CD14-positive monocyte (primary cell): ENCODE data around the gene LSP1. TPM values are rescaled to one million over a fixed set of nuclear protein-coding genes. Genes with fewer than 3 reads are reported as not detected.
A peak's percentile ranks its signal among the peaks of the same experiment; 100 is the strongest.

Experiments used
- DNase-seq, 3 donors: peaks; one replicate each; pipeline ENCODE4 v3.0.0-alpha.2; 2011 to 2022
- H2AFZ ChIP-seq: 2 replicates; pipeline ENCODE4 v1.6.0; 2012; ENCODE audit warnings: mild to moderate bottlenecking, low read depth, low read length, inconsistent platforms; ENCODE audit not compliant: insufficient read depth, poor library complexity, severe bottlenecking
- H3K27ac ChIP-seq, 2 donors: 1 replicate in 1 of 2; 2 replicates in 1 of 2; pipeline ENCODE4 v1.5.1; 2012 to 2013; ENCODE audit warnings: low read length in 2 of 2, control low read depth in 1 of 2, inconsistent platforms in 1 of 2, low read depth in 1 of 2, mild to moderate bottlenecking in 1 of 2
- H3K27me3 ChIP-seq, 2 donors: one replicate each; pipeline versions ENCODE4 v1.6.0 to v1.6.1; 2011 to 2013; ENCODE audit warnings: low read length in 2 of 2; ENCODE audit not compliant: control insufficient read depth in 2 of 2, insufficient read depth in 2 of 2
- H3K36me3 ChIP-seq, 2 donors: replicated peaks in 1 of 2; 1 replicate in 1 of 2; 2 replicates in 1 of 2; pipeline versions ENCODE4 v1.5.1 to v1.6.1; 2012 to 2013; ENCODE audit warnings: low read length in 2 of 2, control low read depth in 1 of 2, inconsistent platforms in 1 of 2, mild to moderate bottlenecking in 1 of 2; ENCODE audit not compliant: insufficient read depth in 2 of 2, control insufficient read depth in 1 of 2
- H3K4me1 ChIP-seq, 2 donors: 1 replicate in 1 of 2; 2 replicates in 1 of 2; pipeline versions ENCODE4 v1.5.1 to v1.6.1; 2012 to 2013; ENCODE audit warnings: low read length in 2 of 2, control low read depth in 1 of 2, inconsistent platforms in 1 of 2, mild to moderate bottlenecking in 1 of 2, moderate library complexity in 1 of 2; ENCODE audit not compliant: insufficient read depth in 2 of 2, control insufficient read depth in 1 of 2
- H3K4me2 ChIP-seq: replicated peaks from 2 replicates; pipeline ENCODE3; 2012; ENCODE audit warnings: low read length, moderate library complexity, mild to moderate bottlenecking; ENCODE audit not compliant: poor library complexity, severe bottlenecking; ENCODE audit errors: extremely low read depth
- H3K4me3 ChIP-seq, 3 experiments: fragments of 200-600 bp in 1 of 3; sonication (generic) in 1 of 3; replicated peaks in 1 of 3; 1 replicate in 2 of 3; 2 replicates in 1 of 3; pipeline ENCODE4 v1.5.1; 2011 to 2013; ENCODE audit warnings: low read length in 3 of 3, mild to moderate bottlenecking in 3 of 3, control low read depth in 2 of 3, low read depth in 2 of 3, inconsistent platforms in 1 of 3, moderate library complexity in 1 of 3
- H3K79me2 ChIP-seq: 2 replicates; pipeline ENCODE4 v1.6.0; 2012; ENCODE audit warnings: mild to moderate bottlenecking, control low read depth, inconsistent platforms, low read length, moderate library complexity; ENCODE audit not compliant: insufficient read depth
- H3K9ac ChIP-seq: 2 replicates; pipeline ENCODE4 v1.6.0; 2017; ENCODE audit warnings: low read length, mild to moderate bottlenecking; ENCODE audit not compliant: insufficient read depth, poor library complexity, severe bottlenecking
- H3K9me3 ChIP-seq, 2 donors: replicated peaks in 1 of 2; 1 replicate in 1 of 2; 2 replicates in 1 of 2; pipeline versions ENCODE4 v1.5.1 to v1.6.1; 2012 to 2013; ENCODE audit warnings: low read length in 2 of 2, control low read depth in 1 of 2; ENCODE audit not compliant: control insufficient read depth in 1 of 2, insufficient read depth in 1 of 2
- H4K20me1 ChIP-seq: 2 replicates; pipeline ENCODE4 v1.6.0; 2012; ENCODE audit warnings: mild to moderate bottlenecking, low read length, control low read depth, moderate library complexity; ENCODE audit not compliant: insufficient read depth
- H3K27ac Mint-ChIP-seq, 7 donors: one replicate each; pipeline ENCODE4 v1.8.0; 2020; ENCODE audit warnings: mild to moderate bottlenecking in 7 of 7, mixed read lengths in 7 of 7, moderate library complexity in 6 of 7, inconsistent platforms in 2 of 7
- H3K27me3 Mint-ChIP-seq, 3 donors: one replicate each; pipeline ENCODE4 v1.8.0; 2021 to 2022; ENCODE audit warnings: low read depth in 3 of 3, mild to moderate bottlenecking in 3 of 3, mixed read lengths in 3 of 3, moderate library complexity in 3 of 3, inconsistent platforms in 1 of 3
- H3K36me3 Mint-ChIP-seq, 2 donors: one replicate each; pipeline ENCODE4 v1.8.0; 2020; ENCODE audit warnings: mixed read lengths in 2 of 2, inconsistent platforms in 1 of 2, mild to moderate bottlenecking in 1 of 2
- H3K4me1 Mint-ChIP-seq: one replicate; pipeline ENCODE4 v1.8.0; 2020; ENCODE audit warnings: mild to moderate bottlenecking, mixed read lengths
- H3K4me3 Mint-ChIP-seq, 2 donors: one replicate each; pipeline ENCODE4 v1.8.0; 2020; ENCODE audit warnings: mild to moderate bottlenecking in 2 of 2, mixed read lengths in 2 of 2, moderate library complexity in 1 of 2
- H3K9me3 Mint-ChIP-seq, 7 donors: one replicate each; pipeline ENCODE4 v1.8.0; 2020 to 2022; ENCODE audit warnings: mixed read lengths in 7 of 7, mild to moderate bottlenecking in 6 of 7, moderate library complexity in 6 of 7, inconsistent platforms in 2 of 7
- WGBS: methylation state at CpG from one replicate; pipeline ENCODE4 v1.1.5; 2013; ENCODE audit warnings: missing lambda C conversion rate; ENCODE audit not compliant: insufficient coverage; 5-methylcytosine and 5-hydroxymethylcytosine counted together
- intact Hi-C, 2 donors: fragments of 100-400 bp; cut with micrococcal nuclease; formaldehyde crosslinking; loops; one replicate each; pipeline versions ENCODE4 v1.15.0 to v1.15.1; 2023
- polyA plus RNA-seq, 3 donors: library from polyadenylated mRNA; depleted of rRNA in 1 of 3; unstranded in 2 of 3; stranded (reverse) in 1 of 3; fragments of 300-500 nt in 2 of 3; fragments of >200 nt in 1 of 3; fragmentation: Illumina TruSeq in 2 of 3; gene quantifications; 1 replicate in 2 of 3; 2 replicates in 1 of 3; pipeline ENCODE4 v1.2.3, GENCODE V29; 2012 to 2021
- TF ChIP-seq, protein P1 (sequence below): fragments of 200-600 bp; IDR thresholded peaks from one replicate; pipeline ENCODE4 v1.8.0; 2022; ENCODE audit warnings: antibody characterized with exemption, mild to moderate bottlenecking

Gene LSP1
- polyA plus RNA-seq, 3 donors, result 387 to 646 (median 542) TPM

DNA sequence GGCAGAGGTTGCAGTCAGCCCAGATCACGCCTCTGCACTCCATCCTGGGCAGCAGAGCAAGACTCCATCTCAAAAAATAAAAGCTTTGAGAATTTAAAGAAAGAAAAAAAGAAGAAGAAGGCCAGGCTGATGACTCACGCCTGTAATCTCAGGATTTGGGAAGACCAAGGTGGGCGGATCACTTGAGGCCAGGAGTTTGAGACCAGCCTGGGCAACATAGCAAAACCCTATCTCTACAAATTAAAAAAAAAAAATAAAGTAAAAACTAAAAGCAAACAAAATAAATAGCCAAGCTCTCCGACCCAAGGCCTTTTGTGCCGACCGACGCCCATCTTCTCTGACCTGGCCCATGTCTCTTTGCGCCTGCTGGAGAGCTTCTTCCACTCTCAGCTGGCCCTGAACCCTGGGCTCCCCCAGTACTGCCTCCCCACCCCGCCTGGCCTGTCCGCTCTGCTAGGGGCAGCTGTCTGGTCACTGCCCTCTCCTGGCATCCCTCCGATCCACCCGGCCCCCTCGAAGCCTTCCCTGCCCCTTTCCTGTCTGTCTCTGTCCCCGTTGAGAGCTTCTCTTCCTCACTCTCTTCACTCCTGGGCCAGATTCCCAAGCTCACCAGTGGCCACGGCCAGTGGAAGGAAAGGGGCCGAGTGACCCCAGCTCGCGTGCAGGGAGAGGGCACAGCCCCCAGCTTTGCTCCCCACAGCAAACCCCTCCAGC lies 4.8 kb upstream of the LSP1 start:
- 90% methylated on average over 9 of the region's 18 CpGs for WGBS
- Mint-ChIP-seq H3K4me3 (peak overlapping the region in 1 of 2 donors; percentile 28), H3K27me3 (peaks cover 0 to 4% (median 1%) of the 10 kb centered on the region in 3 donors)

DNA sequence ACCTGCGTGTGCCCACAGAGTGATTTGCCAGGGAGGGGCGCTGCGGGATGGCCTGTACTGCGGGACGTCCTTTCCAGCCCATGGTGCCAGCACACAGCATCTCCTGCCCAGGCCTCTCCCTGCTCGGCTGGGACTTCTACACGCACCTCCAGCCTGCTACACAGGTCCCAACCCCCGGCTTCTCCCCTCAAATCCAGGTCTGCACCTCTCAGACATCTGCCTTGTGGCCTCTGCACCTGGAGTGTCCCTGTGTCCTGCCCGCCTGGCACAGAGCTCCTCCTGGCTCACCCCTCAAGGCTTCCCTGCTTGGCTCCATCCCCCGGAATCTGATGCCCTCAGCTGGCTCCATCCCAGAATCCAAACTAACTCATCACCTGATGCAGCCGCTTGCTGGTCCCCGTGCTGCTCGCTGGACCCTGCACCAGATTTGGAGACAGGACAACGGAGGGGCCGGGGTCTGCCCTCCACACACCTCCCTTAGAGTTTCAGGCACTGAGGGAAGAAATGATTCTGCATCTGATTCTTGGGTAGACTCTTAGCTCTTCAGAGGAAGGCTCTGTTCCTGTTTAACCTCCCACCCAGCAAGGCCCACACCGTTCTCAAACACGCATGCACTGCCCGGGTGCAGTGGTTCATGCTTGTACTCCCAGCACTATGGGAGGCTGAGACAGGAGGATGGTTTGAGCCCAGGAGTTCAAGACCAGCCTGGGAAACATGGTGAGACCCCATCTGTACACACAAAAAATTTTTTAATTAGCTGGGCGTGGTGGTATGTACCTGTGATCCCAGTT lies 4.0 kb upstream of the LSP1 start:
- Histone ChIP-seq H3K79me2 (peaks cover 27% of the 10 kb centered on the region), H3K36me3 (no peaks in the 10 kb centered on the region), H3K4me1 (peaks cover 92 to 97% of the 10 kb centered on the region in 2 donors), H3K4me2 (no peak overlapping the region), H3K9ac (peak overlapping the region; percentile 86), H2AFZ (no peak overlapping the region), H3K9me3 (no peaks in the 10 kb centered on the region), H3K27ac (peak overlapping the region; percentile 100), H3K4me3 (no peak overlapping the region), H4K20me1 (peaks cover 1% of the 10 kb centered on the region), H3K27me3 (no peaks in the 10 kb centered on the region)
- Mint-ChIP-seq H3K27me3 (peaks cover 0 to 4% (median 1%) of the 10 kb centered on the region in 3 donors), H3K27ac (peak overlapping the region; percentile 99 to 100 (median 100)), H3K4me1 (peaks cover 85% of the 10 kb centered on the region), H3K9me3 (no peaks in the 10 kb centered on the region), H3K36me3 (peaks cover 9 to 12% of the 10 kb centered on the region in 2 donors), H3K4me3 (no peak overlapping the region)
- no peak for DNase-seq
- TF ChIP-seq, protein P1, sequence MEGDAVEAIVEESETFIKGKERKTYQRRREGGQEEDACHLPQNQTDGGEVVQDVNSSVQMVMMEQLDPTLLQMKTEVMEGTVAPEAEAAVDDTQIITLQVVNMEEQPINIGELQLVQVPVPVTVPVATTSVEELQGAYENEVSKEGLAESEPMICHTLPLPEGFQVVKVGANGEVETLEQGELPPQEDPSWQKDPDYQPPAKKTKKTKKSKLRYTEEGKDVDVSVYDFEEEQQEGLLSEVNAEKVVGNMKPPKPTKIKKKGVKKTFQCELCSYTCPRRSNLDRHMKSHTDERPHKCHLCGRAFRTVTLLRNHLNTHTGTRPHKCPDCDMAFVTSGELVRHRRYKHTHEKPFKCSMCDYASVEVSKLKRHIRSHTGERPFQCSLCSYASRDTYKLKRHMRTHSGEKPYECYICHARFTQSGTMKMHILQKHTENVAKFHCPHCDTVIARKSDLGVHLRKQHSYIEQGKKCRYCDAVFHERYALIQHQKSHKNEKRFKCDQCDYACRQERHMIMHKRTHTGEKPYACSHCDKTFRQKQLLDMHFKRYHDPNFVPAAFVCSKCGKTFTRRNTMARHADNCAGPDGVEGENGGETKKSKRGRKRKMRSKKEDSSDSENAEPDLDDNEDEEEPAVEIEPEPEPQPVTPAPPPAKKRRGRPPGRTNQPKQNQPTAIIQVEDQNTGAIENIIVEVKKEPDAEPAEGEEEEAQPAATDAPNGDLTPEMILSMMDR, result no peak
- WGBS, result 95% methylated on average over 10 of the region's 19 CpGs
- intact Hi-C loops, result no loop called here

More for the DNA sequence above, 4.8 kb upstream of the LSP1 start:
- H4K20me1 ChIP-seq, result no peaks in the 10 kb centered on the region
- no peaks in the 10 kb centered on the region for H3K9me3 ChIP-seq
- H3K4me2 ChIP-seq, result no peak overlapping the region
- peak overlapping the region; percentile 34 to 100 (median 100) for H3K27ac Mint-ChIP-seq
- intact Hi-C loops, result no loop called here
- peaks cover 11 to 12% of the 10 kb centered on the region in 2 donors for H3K36me3 Mint-ChIP-seq
- H3K4me1 Mint-ChIP-seq, result peaks cover 92% of the 10 kb centered on the region
- TF ChIP-seq, protein P1, result no peak
- DNase-seq, result peak in 2 of 3 donors; percentile 28 to 39
- peaks cover 19% of the 10 kb centered on the region for H3K79me2 ChIP-seq
- no peaks in the 10 kb centered on the region for H3K36me3 ChIP-seq
- H2AFZ ChIP-seq, result no peak overlapping the region
- H3K27ac ChIP-seq, result peak overlapping the region in 1 of 2 donors; percentile 100
- no peak overlapping the region for H3K4me3 ChIP-seq
- H3K9ac ChIP-seq, result no peak overlapping the region
- no peaks in the 10 kb centered on the region for H3K9me3 Mint-ChIP-seq
- peaks cover 95 to 97% of the 10 kb centered on the region in 2 donors for H3K4me1 ChIP-seq
- no peaks in the 10 kb centered on the region for H3K27me3 ChIP-seq
